ENCODE results near the gene ECI1. TPM values are rescaled to one million over a fixed set of nuclear protein-coding genes. Genes with fewer than 3 reads are reported as not detected.

Gene ECI1
- total and polyA plus RNA-seq, 2 of the 13 experiments (the other 11 are each of a cell fraction or from before 2014, with no cell fraction given) = 82.0 to 102 TPM

DNA sequence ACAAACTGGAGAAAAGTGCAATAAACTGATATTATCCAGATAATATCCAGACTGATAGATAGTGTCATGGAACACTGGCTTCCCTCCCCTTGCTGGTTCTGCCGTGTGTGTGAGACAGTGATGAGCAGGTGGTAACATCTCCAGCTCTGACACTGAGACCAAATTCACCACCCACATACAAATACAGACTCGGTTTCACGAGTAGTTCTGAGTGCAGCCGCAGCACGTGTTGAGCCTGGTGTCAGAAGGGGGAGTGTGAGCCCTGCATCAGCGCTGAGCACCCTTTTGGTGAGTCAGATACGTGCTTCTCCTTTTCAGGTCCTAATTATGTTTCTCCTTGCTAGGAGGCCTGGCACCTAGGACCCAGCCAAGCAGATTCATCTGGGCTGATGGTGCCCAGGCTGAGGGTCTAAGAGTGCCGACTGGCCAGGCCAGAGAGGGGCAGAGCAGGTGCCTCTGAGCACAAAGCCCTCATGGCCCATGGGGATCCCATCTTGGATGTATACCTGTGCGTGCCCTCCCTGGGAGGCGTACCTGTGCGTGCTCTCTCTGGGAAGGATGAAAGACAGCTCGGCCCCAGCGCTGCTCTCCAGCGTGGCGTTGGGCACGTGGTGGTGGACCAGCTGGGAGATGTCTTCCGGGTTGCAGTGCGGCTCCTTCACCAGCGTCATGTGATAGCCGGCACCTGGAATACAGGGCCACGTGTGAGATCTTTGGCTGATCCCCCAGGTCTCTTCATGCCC, 43.8 kb upstream of the ECI1 start:
- no peak for DNase-seq (ENCODE audit: low spot score)
- Histone ChIP-seq H4K20me1 (ENCODE audit: insufficient read depth, low read length) (no peaks in the 10 kb centered on the region), H3K9me3 (ENCODE audit: low read length) (no peaks in the 10 kb centered on the region), H3K4me1 (ENCODE audit: insufficient read depth, low read length) (peaks cover 10% of the 10 kb centered on the region), H3K4me3 (replicated peaks in 1 of 3; ENCODE audit: insufficient read depth in 1 of 3, low read depth in 2 of 3, low read length in 3 of 3) (no peak overlapping the region), H3K9ac (ENCODE audit: insufficient read depth, low read depth, low read length) (no peak overlapping the region), H3K4me2 (ENCODE audit: low read depth, low read length) (no peak overlapping the region), H3K27me3 (ENCODE audit: control insufficient read depth in 1 of 2, insufficient read depth in 2 of 2, low read length in 2 of 2) (peaks cover 8 to 34% of the 10 kb centered on the region in 2 experiments; a peak in 4 of 5 replicates), H3K36me3 (replicated peaks in 1 of 2; ENCODE audit: control insufficient read depth in 1 of 2, insufficient read depth in 2 of 2, low read length in 2 of 2) (no peaks in the 10 kb centered on the region), H2AFZ (ENCODE audit: low read length) (no peak overlapping the region), H3K27ac (ENCODE audit: extremely low read length, insufficient read depth, low read length) (no peak overlapping the region), H3K79me2 (ENCODE audit: insufficient read depth, low read length) (no peaks in the 10 kb centered on the region)
- intact Hi-C loops (cut with micrococcal nuclease; ENCODE audit: unreplicated experiment) = no loop called here
- ChIA-PET CTCF (ENCODE audit: low intra/inter-chr PET ratio, low total read pairs) (no interaction called here), POLR2A (interaction anchor here (0.9 kb wide), 1 partner anchor 26 kb away, joined by 3 read pairs; no protein-coding TSS in a partner anchor)
- 23% methylated on average over 8 of the region's 21 CpGs for WGBS (ENCODE audit: low lambda C conversion rate)
- no peak for FAIRE-seq
- TF ChIP-seq, protein P1, sequence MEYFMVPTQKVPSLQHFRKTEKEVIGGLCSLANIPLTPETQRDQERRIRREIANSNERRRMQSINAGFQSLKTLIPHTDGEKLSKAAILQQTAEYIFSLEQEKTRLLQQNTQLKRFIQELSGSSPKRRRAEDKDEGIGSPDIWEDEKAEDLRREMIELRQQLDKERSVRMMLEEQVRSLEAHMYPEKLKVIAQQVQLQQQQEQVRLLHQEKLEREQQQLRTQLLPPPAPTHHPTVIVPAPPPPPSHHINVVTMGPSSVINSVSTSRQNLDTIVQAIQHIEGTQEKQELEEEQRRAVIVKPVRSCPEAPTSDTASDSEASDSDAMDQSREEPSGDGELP (IDR thresholded peaks at IDR 0.05; ENCODE audit: borderline replicate concordance, low read depth) = no peak
- TF ChIP-seq, protein P2, sequence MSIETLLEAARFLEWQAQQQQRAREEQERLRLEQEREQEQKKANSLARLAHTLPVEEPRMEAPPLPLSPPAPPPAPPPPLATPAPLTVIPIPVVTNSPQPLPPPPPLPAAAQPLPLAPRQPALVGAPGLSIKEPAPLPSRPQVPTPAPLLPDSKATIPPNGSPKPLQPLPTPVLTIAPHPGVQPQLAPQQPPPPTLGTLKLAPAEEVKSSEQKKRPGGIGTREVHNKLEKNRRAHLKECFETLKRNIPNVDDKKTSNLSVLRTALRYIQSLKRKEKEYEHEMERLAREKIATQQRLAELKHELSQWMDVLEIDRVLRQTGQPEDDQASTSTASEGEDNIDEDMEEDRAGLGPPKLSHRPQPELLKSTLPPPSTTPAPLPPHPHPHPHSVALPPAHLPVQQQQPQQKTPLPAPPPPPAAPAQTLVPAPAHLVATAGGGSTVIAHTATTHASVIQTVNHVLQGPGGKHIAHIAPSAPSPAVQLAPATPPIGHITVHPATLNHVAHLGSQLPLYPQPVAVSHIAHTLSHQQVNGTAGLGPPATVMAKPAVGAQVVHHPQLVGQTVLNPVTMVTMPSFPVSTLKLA (IDR thresholded peaks at IDR 0.05) = peak; percentile 45
- BruUV-seq (replicated peaks) = no TSS peak
- in situ Hi-C loops (cut with HindIII; ENCODE audit: extremely low pct_ligation_motif_present, low pct_unique_long_range_greater_than_20kb) = no loop called here
- ATAC-seq = no peak

DNA sequence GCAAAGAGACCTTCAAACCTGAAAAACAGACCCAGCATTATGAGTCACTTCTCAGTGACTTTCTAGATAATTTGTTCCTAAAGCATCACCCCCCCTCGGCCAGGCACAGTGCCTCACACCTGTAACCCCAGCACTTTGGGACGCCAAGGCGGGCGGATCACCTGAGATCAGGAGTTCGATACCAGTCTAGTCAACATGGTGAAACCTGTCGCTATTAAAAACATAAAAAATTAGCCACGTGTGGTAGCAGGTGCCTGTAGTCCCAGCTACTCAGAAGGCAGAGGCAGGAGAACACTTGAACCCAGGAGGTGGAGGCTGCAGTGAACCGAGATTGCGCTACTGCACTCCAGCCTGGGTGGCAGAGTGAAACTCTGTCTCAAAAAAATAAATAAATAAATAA, 40.8 kb upstream of the ECI1 start:
- BruUV-seq (replicated peaks) = no TSS peak
- no peak overlapping the region for H3K27ac ChIP-seq (ENCODE audit: extremely low read length, insufficient read depth, low read length)
- intact Hi-C loops (cut with micrococcal nuclease; ENCODE audit: unreplicated experiment) (no loop called here), in situ Hi-C loops (cut with HindIII; ENCODE audit: extremely low pct_ligation_motif_present, low pct_unique_long_range_greater_than_20kb) (no loop called here)
- H3K79me2 ChIP-seq (ENCODE audit: insufficient read depth, low read length) = no peaks in the 10 kb centered on the region
- no peak overlapping the region for H3K9ac ChIP-seq (ENCODE audit: insufficient read depth, low read depth, low read length)
- no peaks in the 10 kb centered on the region for H3K9me3 ChIP-seq (ENCODE audit: low read length)
- POLR2A ChIA-PET = no interaction called here
- no peak overlapping the region for H3K4me3 ChIP-seq (replicated peaks in 1 of 3; ENCODE audit: insufficient read depth in 1 of 3, low read depth in 2 of 3, low read length in 3 of 3)
- WGBS (ENCODE audit: low lambda C conversion rate) = 66% methylated on average over 5 of the region's 9 CpGs
- H3K27me3 ChIP-seq (ENCODE audit: control insufficient read depth in 1 of 2, insufficient read depth in 2 of 2, low read length in 2 of 2) = peaks cover 9 to 34% of the 10 kb centered on the region in 2 experiments; a peak in 2 of 5 replicates
- no peak overlapping the region for H3K4me2 ChIP-seq (ENCODE audit: low read depth, low read length)
- FAIRE-seq = no peak
- H3K4me1 ChIP-seq (ENCODE audit: insufficient read depth, low read length) = peaks cover 10% of the 10 kb centered on the region
- CTCF ChIA-PET (ENCODE audit: low intra/inter-chr PET ratio, low total read pairs) = no interaction called here
- H4K20me1 ChIP-seq (ENCODE audit: insufficient read depth, low read length) = no peaks in the 10 kb centered on the region
- no peaks in the 10 kb centered on the region for H3K36me3 ChIP-seq (replicated peaks in 1 of 2; ENCODE audit: control insufficient read depth in 1 of 2, insufficient read depth in 2 of 2, low read length in 2 of 2)
- no peak overlapping the region for H2AFZ ChIP-seq (ENCODE audit: low read length)
- DNase-seq (ENCODE audit: low spot score) = no peak
- ATAC-seq = no peak
- TF ChIP-seq ZNF660 (CRISPR knock-in tag; IDR thresholded peaks at IDR 0.05; ENCODE audit: borderline replicate concordance, low read depth) = no peak
- TF ChIP-seq GATAD1 (CRISPR knock-in tag; IDR thresholded peaks at IDR 0.05) = no peak
- TF ChIP-seq PPARG (CRISPR knock-in tag; conservative IDR thresholded peaks at IDR 0.05) = no peak
- TF ChIP-seq ONECUT2 (CRISPR knock-in tag; IDR thresholded peaks at IDR 0.05) = no peak
- no peak for TF ChIP-seq ZNF441 (CRISPR knock-in tag; IDR thresholded peaks at IDR 0.05; ENCODE audit: borderline replicate concordance)
- TF ChIP-seq RAD51 (IDR thresholded peaks at IDR 0.05; ENCODE audit: borderline replicate concordance) = no peak
- TF ChIP-seq ZZZ3 (CRISPR knock-in tag; IDR thresholded peaks at IDR 0.05; ENCODE audit: borderline replicate concordance) = no peak
- TF ChIP-seq, protein P3, sequence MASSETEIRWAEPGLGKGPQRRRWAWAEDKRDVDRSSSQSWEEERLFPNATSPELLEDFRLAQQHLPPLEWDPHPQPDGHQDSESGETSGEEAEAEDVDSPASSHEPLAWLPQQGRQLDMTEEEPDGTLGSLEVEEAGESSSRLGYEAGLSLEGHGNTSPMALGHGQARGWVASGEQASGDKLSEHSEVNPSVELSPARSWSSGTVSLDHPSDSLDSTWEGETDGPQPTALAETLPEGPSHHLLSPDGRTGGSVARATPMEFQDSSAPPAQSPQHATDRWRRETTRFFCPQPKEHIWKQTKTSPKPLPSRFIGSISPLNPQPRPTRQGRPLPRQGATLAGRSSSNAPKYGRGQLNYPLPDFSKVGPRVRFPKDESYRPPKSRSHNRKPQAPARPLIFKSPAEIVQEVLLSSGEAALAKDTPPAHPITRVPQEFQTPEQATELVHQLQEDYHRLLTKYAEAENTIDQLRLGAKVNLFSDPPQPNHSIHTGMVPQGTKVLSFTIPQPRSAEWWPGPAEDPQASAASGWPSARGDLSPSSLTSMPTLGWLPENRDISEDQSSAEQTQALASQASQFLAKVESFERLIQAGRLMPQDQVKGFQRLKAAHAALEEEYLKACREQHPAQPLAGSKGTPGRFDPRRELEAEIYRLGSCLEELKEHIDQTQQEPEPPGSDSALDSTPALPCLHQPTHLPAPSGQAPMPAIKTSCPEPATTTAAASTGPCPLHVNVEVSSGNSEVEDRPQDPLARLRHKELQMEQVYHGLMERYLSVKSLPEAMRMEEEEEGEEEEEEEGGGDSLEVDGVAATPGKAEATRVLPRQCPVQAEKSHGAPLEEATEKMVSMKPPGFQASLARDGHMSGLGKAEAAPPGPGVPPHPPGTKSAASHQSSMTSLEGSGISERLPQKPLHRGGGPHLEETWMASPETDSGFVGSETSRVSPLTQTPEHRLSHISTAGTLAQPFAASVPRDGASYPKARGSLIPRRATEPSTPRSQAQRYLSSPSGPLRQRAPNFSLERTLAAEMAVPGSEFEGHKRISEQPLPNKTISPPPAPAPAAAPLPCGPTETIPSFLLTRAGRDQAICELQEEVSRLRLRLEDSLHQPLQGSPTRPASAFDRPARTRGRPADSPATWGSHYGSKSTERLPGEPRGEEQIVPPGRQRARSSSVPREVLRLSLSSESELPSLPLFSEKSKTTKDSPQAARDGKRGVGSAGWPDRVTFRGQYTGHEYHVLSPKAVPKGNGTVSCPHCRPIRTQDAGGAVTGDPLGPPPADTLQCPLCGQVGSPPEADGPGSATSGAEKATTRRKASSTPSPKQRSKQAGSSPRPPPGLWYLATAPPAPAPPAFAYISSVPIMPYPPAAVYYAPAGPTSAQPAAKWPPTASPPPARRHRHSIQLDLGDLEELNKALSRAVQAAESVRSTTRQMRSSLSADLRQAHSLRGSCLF (CRISPR knock-in tag; IDR thresholded peaks at IDR 0.05; ENCODE audit: borderline replicate concordance) = no peak

Data from HepG2 (cell line).